Measurements from ENCODE around the gene SLC25A12. TPM values are rescaled to one million over a fixed set of nuclear protein-coding genes. Genes with fewer than 3 reads are reported as not detected.
"Not testable (repeated sequence)": the region's sequence is repeated elsewhere in the genome, so short reads cannot be mapped to it uniquely, and the experiment has no call there.

Gene SLC25A12
- total and polyA plus RNA-seq, 11 donors, result 45.8 to 128 (median 117) TPM

DNA sequence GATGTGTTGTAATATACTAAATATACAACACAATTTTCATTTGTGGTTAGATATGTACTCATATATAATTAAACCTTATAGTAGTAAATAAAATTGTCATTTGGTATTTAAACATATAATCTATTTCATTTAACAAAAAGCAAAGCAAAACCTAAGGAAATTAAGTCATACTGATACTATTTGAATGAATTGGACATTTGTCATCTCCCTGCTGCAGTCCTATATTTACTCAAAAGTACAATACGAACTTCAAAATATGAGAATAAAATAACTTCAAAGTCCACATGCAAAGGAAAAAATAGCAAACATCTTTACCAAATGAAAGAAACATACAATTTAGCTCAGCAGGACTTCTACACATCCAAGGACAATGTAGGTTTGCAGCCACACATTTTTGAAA lies 16.4 kb upstream of the SLC25A12 start:
- ATAC-seq (no peak), DNase-seq (no peak)
- intact Hi-C loops (cut with DNase I), result no loop called here
- Histone ChIP-seq H3K9me3 (no peaks in the 10 kb centered on the region), H3K4me1 (no peaks in the 10 kb centered on the region), H3K4me3 (no peak overlapping the region), H3K27me3 (no peaks in the 10 kb centered on the region), H3K36me3 (no peaks in the 10 kb centered on the region), H3K27ac (no peak overlapping the region)
- TF ChIP-seq, protein P1, sequence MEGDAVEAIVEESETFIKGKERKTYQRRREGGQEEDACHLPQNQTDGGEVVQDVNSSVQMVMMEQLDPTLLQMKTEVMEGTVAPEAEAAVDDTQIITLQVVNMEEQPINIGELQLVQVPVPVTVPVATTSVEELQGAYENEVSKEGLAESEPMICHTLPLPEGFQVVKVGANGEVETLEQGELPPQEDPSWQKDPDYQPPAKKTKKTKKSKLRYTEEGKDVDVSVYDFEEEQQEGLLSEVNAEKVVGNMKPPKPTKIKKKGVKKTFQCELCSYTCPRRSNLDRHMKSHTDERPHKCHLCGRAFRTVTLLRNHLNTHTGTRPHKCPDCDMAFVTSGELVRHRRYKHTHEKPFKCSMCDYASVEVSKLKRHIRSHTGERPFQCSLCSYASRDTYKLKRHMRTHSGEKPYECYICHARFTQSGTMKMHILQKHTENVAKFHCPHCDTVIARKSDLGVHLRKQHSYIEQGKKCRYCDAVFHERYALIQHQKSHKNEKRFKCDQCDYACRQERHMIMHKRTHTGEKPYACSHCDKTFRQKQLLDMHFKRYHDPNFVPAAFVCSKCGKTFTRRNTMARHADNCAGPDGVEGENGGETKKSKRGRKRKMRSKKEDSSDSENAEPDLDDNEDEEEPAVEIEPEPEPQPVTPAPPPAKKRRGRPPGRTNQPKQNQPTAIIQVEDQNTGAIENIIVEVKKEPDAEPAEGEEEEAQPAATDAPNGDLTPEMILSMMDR (IDR thresholded peaks at IDR 0.05), result no peak
- TF ChIP-seq POLR2A (IDR thresholded peaks at IDR 0.05), result no peak
- WGBS, 4 donors, result 62 to 73% (median 65%) methylated on average over 1 of the region's 1 CpG

GRCh38 chr2:171909266-171909665 lies 15.2 kb upstream of the SLC25A12 start:
- Histone ChIP-seq H3K9me3 (no peaks in the 10 kb centered on the region), H3K36me3 (no peaks in the 10 kb centered on the region), H3K27ac (no peak overlapping the region), H3K4me3 (no peak overlapping the region), H3K27me3 (no peaks in the 10 kb centered on the region), H3K4me1 (no peaks in the 10 kb centered on the region)
- 76 to 89% (median 82%) methylated on average over 3 of the region's 3 CpGs for WGBS, 4 donors
- no peak for DNase-seq
- intact Hi-C loops (cut with DNase I), result no loop called here
- TF ChIP-seq, protein P1 (IDR thresholded peaks at IDR 0.05), result no peak
- no peak for TF ChIP-seq POLR2A (IDR thresholded peaks at IDR 0.05)
- no peak for ATAC-seq

DNA sequence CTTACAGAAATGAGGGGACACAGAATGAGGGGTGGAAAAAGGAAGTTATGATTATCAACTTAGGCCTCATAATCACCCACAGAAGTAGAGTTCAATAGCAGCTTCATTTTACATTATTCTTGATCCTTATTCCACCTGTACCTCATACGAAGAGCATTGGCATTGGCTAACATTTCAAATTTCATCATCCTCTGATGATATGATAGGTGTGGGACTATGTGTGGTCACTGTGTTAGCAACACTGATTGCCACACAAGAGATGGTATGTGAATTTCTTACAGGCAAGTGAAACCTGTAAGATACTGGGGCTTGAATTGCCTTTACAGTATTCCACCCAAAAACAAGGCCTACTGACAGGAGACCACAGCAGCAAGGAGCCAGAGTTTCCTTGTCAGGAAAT lies 14.2 kb upstream of the SLC25A12 start:
- TF ChIP-seq, protein P1 (IDR thresholded peaks at IDR 0.05), result no peak
- no peak for TF ChIP-seq POLR2A (IDR thresholded peaks at IDR 0.05)
- 83 to 100% (median 94%) methylated on average over 1 of the region's 1 CpG for WGBS, 4 donors
- no peaks in the 10 kb centered on the region for H3K9me3 ChIP-seq
- H3K27me3 ChIP-seq, result no peaks in the 10 kb centered on the region
- no peak for ATAC-seq
- DNase-seq, result no peak
- no peaks in the 10 kb centered on the region for H3K4me1 ChIP-seq
- H3K4me3 ChIP-seq, result no peak overlapping the region
- H3K36me3 ChIP-seq, result no peaks in the 10 kb centered on the region
- intact Hi-C loops (cut with DNase I), result no loop called here
- H3K27ac ChIP-seq, result no peak overlapping the region

DNA sequence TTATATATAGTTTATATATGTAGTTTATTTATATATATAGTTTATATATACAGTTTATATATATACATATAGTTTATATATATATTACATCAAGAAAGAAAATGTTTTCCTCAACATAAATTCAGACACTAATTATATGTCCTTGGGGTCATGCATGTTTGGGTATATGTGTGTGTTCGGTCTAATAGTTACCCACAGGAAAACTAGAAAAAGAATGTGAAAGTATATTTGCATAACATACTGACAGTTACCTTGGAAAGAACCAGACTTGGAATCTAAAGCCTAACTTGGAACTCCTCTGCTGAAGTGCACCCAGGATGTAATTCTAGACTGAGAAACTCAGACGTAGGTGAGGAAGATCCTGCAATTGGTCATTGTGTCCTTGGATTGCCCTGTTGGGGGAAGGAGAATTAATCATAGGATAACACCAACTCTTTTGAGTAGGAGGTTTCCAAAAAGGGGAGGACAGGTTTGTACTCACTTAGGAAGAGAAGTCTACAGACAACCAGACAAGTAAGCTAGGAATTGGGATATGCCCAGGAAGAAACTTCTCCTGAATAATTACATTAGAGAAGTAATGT lies 8.9 kb upstream of the SLC25A12 start:
- Histone ChIP-seq H3K4me3 (no peak overlapping the region), H3K27ac (no peak overlapping the region), H3K27me3 (no peaks in the 10 kb centered on the region), H3K4me1 (no peaks in the 10 kb centered on the region), H3K36me3 (no peaks in the 10 kb centered on the region), H3K9me3 (peaks cover 0 to 5% (median 0%) of the 10 kb centered on the region in 12 donors)
- no peak for ATAC-seq
- TF ChIP-seq, protein P1 (IDR thresholded peaks at IDR 0.05), result no peak
- no peak for TF ChIP-seq POLR2A (IDR thresholded peaks at IDR 0.05)
- WGBS, 4 donors, result 66 to 68% (median 67%) methylated on average over 2 of the region's 2 CpGs
- intact Hi-C loops (cut with DNase I), result no loop called here
- DNase-seq, result no peak

- ATAC-seq, H3K27ac ChIP-seq: not testable (repeated sequence)
Observed at GRCh38 chr2:171899623-171900282, 5.7 kb upstream of the SLC25A12 start.

More at GRCh38 chr2:171899623-171900282, 5.7 kb upstream of the SLC25A12 start:
- H3K36me3 ChIP-seq; H3K27me3 ChIP-seq; H3K9me3 ChIP-seq; DNase-seq; H3K4me3 ChIP-seq; intact Hi-C loops (cut with DNase I); H3K4me1 ChIP-seq: not testable (repeated sequence)
- 85 to 96% (median 94%) methylated on average over 4 to 58 of the region's 58 CpGs; no CpG with 5 or more reads in 1 of the 4 donors for WGBS, 4 donors
